Astrocyte of the spinal cord (primary cell): ENCODE measurements around the gene NCAM1.

ENCODE experiments used
- DNase-seq: peaks from one replicate; pipeline ENCODE4 v3.0.0; 2011; ENCODE audit warnings: low read depth, low spot score
- H3K4me3 ChIP-seq: 2 replicates; pipeline ENCODE4 v1.5.1; 2011; ENCODE audit warnings: low read depth, mild to moderate bottlenecking, low read length, moderate library complexity
- in situ Hi-C: cut with HindIII; loops from 2 replicates; pipeline ENCODE4 v1.10.0; 2017; ENCODE audit warnings: low sequenced_read_pairs
- TF ChIP-seq, protein P1 (sequence below): IDR thresholded peaks from 2 replicates; pipeline ENCODE4 v1.5.1; 2012; ENCODE audit warnings: low read depth, mild to moderate bottlenecking, low read length, inconsistent platforms

The NCAM1 gene

DNA sequence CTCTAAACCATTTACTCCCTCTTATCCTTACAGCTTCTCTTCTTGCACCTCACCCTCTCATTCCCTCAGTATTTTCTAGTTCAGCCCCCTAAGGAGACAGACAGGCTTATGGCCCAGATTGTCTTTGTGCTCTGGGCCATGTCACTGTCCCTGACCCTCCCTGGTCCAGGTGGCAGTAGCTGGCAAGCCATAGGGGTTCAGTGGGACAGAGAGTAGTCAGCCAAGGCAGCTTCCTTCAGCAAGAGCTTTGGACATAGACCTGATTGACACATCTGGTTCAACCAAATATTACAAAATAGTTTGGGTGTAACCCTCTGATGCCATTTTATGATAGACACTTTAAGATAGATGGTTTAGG lies 53.9 kb downstream of the NCAM1 start:
- H3K4me3 ChIP-seq = no peak overlapping the region
- DNase-seq = no peak
- TF ChIP-seq, protein P1, sequence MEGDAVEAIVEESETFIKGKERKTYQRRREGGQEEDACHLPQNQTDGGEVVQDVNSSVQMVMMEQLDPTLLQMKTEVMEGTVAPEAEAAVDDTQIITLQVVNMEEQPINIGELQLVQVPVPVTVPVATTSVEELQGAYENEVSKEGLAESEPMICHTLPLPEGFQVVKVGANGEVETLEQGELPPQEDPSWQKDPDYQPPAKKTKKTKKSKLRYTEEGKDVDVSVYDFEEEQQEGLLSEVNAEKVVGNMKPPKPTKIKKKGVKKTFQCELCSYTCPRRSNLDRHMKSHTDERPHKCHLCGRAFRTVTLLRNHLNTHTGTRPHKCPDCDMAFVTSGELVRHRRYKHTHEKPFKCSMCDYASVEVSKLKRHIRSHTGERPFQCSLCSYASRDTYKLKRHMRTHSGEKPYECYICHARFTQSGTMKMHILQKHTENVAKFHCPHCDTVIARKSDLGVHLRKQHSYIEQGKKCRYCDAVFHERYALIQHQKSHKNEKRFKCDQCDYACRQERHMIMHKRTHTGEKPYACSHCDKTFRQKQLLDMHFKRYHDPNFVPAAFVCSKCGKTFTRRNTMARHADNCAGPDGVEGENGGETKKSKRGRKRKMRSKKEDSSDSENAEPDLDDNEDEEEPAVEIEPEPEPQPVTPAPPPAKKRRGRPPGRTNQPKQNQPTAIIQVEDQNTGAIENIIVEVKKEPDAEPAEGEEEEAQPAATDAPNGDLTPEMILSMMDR = no peak
- in situ Hi-C loops = no loop called here

DNA sequence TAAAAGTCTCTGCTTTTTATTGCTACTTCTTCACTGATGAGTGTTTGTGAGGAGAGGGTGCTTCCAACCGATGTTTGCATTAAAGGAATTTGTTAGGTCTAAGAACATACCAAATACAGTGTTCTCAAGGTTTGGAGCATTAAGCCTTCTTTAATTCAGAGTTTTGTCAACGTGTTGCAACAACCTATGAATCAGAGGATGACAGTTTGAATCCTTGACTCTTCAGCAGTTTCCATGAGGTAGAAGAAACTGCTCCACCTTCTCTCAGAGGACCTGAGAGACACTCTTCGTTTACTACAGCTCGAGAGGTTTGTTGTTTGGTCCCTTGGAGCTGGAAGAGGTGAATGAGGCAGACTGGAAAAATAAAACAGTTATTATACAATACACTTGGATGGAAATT lies 55.7 kb downstream of the NCAM1 start:
- in situ Hi-C loops = no loop called here

DNA sequence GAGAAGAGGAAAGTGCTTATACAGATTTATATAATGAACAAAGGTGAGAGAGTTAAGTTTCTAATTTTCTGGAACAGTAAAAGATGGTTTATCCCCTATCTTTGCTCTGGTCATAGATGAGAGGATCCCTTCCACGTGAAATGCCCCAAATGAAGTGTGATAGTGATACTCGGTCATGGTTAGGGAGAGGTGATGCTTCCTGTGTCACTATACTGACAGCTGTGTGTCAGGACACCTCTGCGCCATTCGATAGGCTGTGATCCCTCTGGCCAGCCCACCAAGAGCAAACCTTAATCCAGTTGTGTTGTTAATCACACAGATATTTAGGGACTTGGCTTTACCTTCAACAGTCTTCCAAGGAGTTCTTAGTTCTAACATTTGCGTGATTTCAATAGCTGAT lies 57.7 kb downstream of the NCAM1 start:
- no peak for DNase-seq
- in situ Hi-C loops = no loop called here
- TF ChIP-seq, protein P1 = no peak
- H3K4me3 ChIP-seq = no peak overlapping the region

More for the DNA sequence above, 55.7 kb downstream of the NCAM1 start:
- TF ChIP-seq, protein P1 = no peak
- no peak overlapping the region for H3K4me3 ChIP-seq
- DNase-seq = no peak

DNA sequence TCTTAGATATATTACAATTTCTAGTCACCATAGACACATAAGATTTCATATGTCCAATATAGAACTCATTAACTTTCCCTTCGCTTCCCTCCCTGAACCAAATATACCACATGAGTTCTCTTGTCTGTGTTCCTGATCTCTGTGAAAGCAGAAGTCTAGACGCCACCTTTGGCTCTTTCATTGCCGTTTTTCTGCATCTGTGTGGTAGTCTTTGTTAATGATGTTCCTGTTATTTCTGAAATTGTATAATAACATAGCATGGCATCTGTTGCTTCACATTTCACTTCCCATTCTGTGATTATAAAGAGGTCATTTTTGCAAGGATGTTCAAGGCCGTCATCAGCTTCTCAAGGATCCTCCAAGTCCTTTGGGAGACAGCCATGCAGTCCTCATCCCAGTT lies 58.5 kb downstream of the NCAM1 start:
- in situ Hi-C loops = no loop called here

DNA sequence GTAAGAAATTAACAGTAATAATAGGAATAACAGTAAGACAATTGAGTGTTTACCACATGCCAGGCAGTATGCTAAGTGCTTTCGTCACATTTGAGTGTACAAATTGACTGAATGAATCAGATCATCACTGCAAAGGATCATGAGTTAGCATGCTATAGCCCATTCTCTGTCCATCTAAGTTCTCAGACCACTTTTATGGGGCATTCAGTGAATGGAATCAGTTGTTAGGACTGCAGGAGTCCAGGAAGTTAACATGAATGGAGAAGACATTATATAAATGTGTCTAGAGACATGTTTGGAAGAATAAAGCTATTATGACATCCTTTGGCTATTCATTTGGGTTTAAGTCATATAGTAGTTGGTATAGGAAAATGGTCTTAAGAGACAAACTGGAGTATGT lies 59.9 kb downstream of the NCAM1 start:
- TF ChIP-seq, protein P1 = no peak
- DNase-seq = no peak
- no peak overlapping the region for H3K4me3 ChIP-seq
- in situ Hi-C loops = no loop called here

More for the DNA sequence above, 58.5 kb downstream of the NCAM1 start:
- DNase-seq = no peak
- TF ChIP-seq, protein P1 = no peak
- no peak overlapping the region for H3K4me3 ChIP-seq

DNA sequence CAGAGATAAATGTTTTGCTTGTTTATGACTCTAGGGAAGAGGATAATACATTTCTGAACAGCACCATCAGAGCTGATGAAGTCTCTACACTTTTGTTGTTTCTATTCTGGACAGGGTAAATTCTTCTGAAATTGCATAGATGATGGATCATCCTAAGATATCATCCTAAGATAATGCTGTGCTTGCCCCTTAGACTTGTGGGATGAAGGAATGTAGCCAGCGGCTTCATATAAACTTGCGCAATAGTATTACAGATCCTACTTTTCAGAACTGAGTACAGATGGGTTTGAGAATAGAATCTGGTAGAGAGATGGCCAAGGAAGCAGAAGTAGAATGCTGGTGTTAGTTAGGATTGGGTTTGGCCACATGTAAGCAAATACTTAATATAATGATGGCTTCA lies 61.0 kb downstream of the NCAM1 start:
- no peak for DNase-seq
- in situ Hi-C loops = no loop called here
- TF ChIP-seq, protein P1 = no peak
- no peak overlapping the region for H3K4me3 ChIP-seq

DNA sequence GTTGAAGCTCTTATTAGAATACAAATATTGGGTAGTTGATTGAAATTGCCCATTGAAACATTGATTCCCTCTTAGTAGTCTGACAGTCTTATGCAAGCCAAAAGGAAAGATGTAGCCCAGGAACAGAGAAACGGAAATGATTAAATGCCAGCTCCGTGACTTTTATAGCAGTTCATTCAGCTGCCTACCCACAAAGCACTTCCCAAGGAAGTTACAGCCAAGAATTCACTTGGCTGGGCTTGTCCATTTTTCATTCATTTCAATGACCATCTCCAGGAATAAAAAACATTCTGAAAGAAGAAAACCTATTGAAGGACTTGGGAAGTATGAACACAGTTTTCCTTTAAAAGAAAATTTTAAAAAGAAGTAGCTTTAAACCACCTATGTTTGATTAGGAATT lies 62.0 kb downstream of the NCAM1 start:
- in situ Hi-C loops = no loop called here
- DNase-seq = peak; percentile 35
- TF ChIP-seq, protein P1 = no peak
- no peak overlapping the region for H3K4me3 ChIP-seq
